Gastrocnemius medialis (tissue), 4 donors: ENCODE measurements around the gene ZNF672. TPM values are rescaled to one million over a fixed set of nuclear protein-coding genes. Genes with fewer than 3 reads are reported as not detected.

Experiments used
- ATAC-seq, 2 donors: fragments of 150-250 bp; one replicate each; pipeline ENCODE4 v1.9.1; 2016
- DNase-seq, 2 donors: peaks; one replicate each; pipeline ENCODE4 v3.0.0-alpha.2; 2019
- H3K27ac ChIP-seq, 4 donors: fragments of 200-600 bp; sonication (generic); 1 replicate in 1 of 4; 2 replicates in 3 of 4; pipeline ENCODE4 v1.5.1; 2016 to 2018; ENCODE audit warnings: mild to moderate bottlenecking in 2 of 4, moderate library complexity in 1 of 4
- H3K27me3 ChIP-seq, 3 donors: fragments of 200-600 bp; sonication (generic) in 2 of 3; 1 replicate in 1 of 3; 2 replicates in 2 of 3; pipeline versions ENCODE4 v1.5.1 to v1.6.0; 2016 to 2019; ENCODE audit warnings: mild to moderate bottlenecking in 1 of 3, moderate library complexity in 1 of 3
- H3K36me3 ChIP-seq, 2 donors: fragments of 200-600 bp; sonication (generic) in 1 of 2; one replicate each; pipeline ENCODE4 v1.5.1; 2017 to 2018
- H3K4me1 ChIP-seq, 2 donors: fragments of 200-600 bp; sonication (generic) in 1 of 2; one replicate each; pipeline ENCODE4 v1.5.1; 2016 to 2017; ENCODE audit warnings: mild to moderate bottlenecking in 2 of 2
- H3K4me3 ChIP-seq, 4 donors: fragments of 200-600 bp; sonication (generic) in 3 of 4; 1 replicate in 1 of 4; 2 replicates in 3 of 4; pipeline ENCODE4 v1.5.1; 2016 to 2019; ENCODE audit warnings: mild to moderate bottlenecking in 2 of 4
- H3K9me3 ChIP-seq, 3 donors: fragments of 200-600 bp; sonication (generic) in 2 of 3; 1 replicate in 1 of 3; 2 replicates in 2 of 3; pipeline ENCODE4 v1.5.1; 2016 to 2019
- CTCF ChIP-seq, 5 experiments: fragments of 450-650 bp in 3 of 5; fragments of 200-600 bp in 2 of 5; sonication (generic) in 2 of 5; IDR thresholded peaks in 4 of 5; conservative IDR thresholded peaks in 1 of 5; 1 replicate in 4 of 5; 2 replicates in 1 of 5; pipeline ENCODE4 v1.5.1; 2016 to 2019; ENCODE audit warnings: antibody characterized with exemption in 5 of 5, mild to moderate bottlenecking in 3 of 5, moderate library complexity in 3 of 5
- POLR2A ChIP-seq, 2 donors: fragments of 450-650 bp; IDR thresholded peaks; one replicate each; pipeline ENCODE4 v1.6.1; 2017; ENCODE audit warnings: antibody characterized with exemption in 2 of 2, mild to moderate bottlenecking in 2 of 2, moderate library complexity in 2 of 2
- in situ Hi-C, 4 donors: fragments of 200-750 bp; cut with MboI; loops; one replicate each; pipeline versions ENCODE4 v1.15.0 to v1.8.0; 2017; ENCODE audit warnings: low sequenced_read_pairs in 4 of 4
- intact Hi-C: fragments of 100-400 bp; cut with DNase I; formaldehyde crosslinking; loops from one replicate; pipeline ENCODE4 v1.15.1; 2023; ENCODE audit warnings: low total_unique reads
- total RNA-seq, 4 donors: library from RNA; depleted of rRNA; stranded (reverse); fragments of >200 nt; gene quantifications; one replicate each; pipeline versions ENCODE4 v1.1.0 to v1.2.3, GENCODE V29; 2016

Gene ZNF672
- total RNA-seq, 4 donors from 2014 or later = 41.9 to 81.0 (median 59.0) TPM

DNA sequence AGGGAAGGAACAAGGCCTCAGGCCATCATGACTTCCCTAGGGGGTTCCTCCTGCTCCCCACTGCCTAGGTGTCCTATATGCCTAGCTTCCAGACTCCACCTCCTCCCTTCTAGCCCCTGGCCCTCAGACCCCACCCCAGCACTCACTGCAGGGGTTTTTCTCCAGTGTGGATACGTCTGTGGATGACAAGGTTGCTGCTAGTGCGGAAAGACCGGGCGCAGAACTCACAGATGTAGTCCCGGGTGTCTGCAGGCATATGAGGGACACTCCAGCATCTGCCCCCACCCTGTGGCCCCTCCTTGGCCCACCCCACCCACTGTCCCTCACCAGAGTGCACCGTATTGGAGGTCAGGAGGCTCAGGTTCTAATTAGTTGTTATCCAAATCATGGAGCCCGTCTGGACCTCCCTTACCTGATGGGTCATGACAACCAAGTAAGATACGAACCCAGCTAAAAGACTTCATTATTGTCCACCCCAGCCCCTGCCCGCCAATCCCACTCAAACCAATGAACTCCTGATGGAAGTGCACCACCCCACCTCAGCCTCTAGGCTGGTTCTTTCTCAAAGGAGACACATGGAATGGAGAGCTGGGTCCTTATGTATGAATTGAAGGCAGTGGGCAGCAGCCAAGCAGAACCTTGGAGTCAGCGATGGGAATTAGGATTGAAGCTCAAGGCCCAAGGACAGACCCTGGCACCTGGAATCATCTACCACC is 12.7 kb downstream of the ZNF672 start:
- Histone ChIP-seq H3K4me1 (no peaks in the 10 kb centered on the region), H3K27me3 (no peaks in the 10 kb centered on the region), H3K4me3 (no peak overlapping the region), H3K36me3 (peaks cover 0 to 50% of the 10 kb centered on the region in 2 donors), H3K9me3 (no peaks in the 10 kb centered on the region), H3K27ac (no peak overlapping the region)
- ATAC-seq (no peak), DNase-seq (no peak)
- intact Hi-C loops = no loop called here
- TF ChIP-seq CTCF (IDR thresholded peaks at IDR 0.05 in 4 of 5, conservative IDR thresholded peaks at IDR 0.05 in 1 of 5) (no peak), POLR2A (IDR thresholded peaks at IDR 0.05) (no peak)
- in situ Hi-C loops = no loop called here

GRCh38 chr1:248851390-248851789 is 13.4 kb downstream of the ZNF672 start:
- Histone ChIP-seq H3K27ac (no peak overlapping the region), H3K36me3 (peaks cover 0 to 43% of the 10 kb centered on the region in 2 donors), H3K4me3 (no peak overlapping the region), H3K4me1 (no peaks in the 10 kb centered on the region), H3K27me3 (no peaks in the 10 kb centered on the region), H3K9me3 (no peaks in the 10 kb centered on the region)
- no peak for DNase-seq
- intact Hi-C loops = no loop called here
- in situ Hi-C loops = no loop called here
- no peak for TF ChIP-seq POLR2A (IDR thresholded peaks at IDR 0.05)
- no peak for TF ChIP-seq CTCF (IDR thresholded peaks at IDR 0.05 in 4 of 5, conservative IDR thresholded peaks at IDR 0.05 in 1 of 5)
- no peak for ATAC-seq

GRCh38 chr1:248852481-248853405 is 14.7 kb downstream of the ZNF672 start:
- intact Hi-C loops = no loop called here
- H3K4me3 ChIP-seq = no peak overlapping the region
- H3K27ac ChIP-seq = peak overlapping the region in 1 of 4 donors; percentile 18
- peaks cover 0 to 33% of the 10 kb centered on the region in 2 donors for H3K36me3 ChIP-seq
- TF ChIP-seq POLR2A (IDR thresholded peaks at IDR 0.05) (no peak), CTCF (IDR thresholded peaks at IDR 0.05 in 4 of 5, conservative IDR thresholded peaks at IDR 0.05 in 1 of 5) (no peak)
- peak in 1 of 2 donors; percentile 44 for DNase-seq
- H3K4me1 ChIP-seq = peaks cover 3 to 4% of the 10 kb centered on the region in 2 donors
- no peaks in the 10 kb centered on the region for H3K9me3 ChIP-seq
- ATAC-seq = no peak
- in situ Hi-C loops = no loop called here
- no peaks in the 10 kb centered on the region for H3K27me3 ChIP-seq

DNA sequence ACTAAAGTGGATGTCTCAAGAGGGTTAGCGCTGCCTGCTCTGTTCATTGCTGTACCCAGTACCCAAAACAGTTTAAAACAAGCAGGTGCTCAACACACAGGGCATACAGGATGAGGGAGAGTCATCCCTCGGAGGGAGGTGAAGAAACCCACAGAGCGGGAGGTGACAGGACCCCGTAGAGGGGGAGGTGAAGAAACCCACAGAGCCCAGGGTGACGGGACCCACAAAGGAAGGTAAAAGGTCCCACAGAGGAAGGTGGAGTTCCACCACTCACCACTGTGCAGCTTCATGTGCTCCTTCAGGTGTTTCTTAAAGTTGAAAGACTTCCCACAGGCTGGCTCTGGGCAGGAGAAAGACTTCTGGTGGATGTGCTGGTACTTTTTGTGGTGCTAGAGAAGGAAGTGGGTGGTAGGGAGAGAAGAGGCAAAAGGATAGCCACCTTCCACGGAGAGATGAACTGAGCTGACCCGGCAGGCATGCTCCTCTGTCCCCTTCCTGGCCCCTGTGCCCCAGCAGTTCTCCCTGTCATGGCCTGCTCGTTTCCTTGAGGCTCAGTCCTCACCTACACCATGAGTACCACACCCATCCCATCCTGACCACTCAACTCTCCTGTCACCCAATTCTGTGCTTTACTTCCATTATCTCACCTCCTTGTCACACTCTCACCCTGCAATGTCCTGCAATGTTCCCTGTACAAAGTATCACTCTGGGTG is 15.8 kb downstream of the ZNF672 start:
- Histone ChIP-seq H3K27me3 (no peaks in the 10 kb centered on the region), H3K4me1 (peaks cover 6 to 14% of the 10 kb centered on the region in 2 donors), H3K27ac (peak overlapping the region in 1 of 4 donors; percentile 18), H3K4me3 (no peak overlapping the region), H3K36me3 (peaks cover 0 to 22% of the 10 kb centered on the region in 2 donors), H3K9me3 (no peaks in the 10 kb centered on the region)
- in situ Hi-C loops (no loop called here), intact Hi-C loops (no loop called here)
- ATAC-seq (no peak), DNase-seq (no peak)
- no peak for TF ChIP-seq CTCF (IDR thresholded peaks at IDR 0.05 in 4 of 5, conservative IDR thresholded peaks at IDR 0.05 in 1 of 5)
- no peak for TF ChIP-seq POLR2A (IDR thresholded peaks at IDR 0.05)
